Natural killer cell treated with Interleukin-12 subunit alpha and Interleukin-12 subunit beta and Interleukin-15 and Interleukin-18, amount 100 ng/mL, for 72 hours (primary cell): Measurements from ENCODE around the gene IER2. TPM values are rescaled to one million over a fixed set of nuclear protein-coding genes. Genes with fewer than 3 reads are reported as not detected.
A peak's percentile ranks its signal among the peaks of the same experiment; 100 is the strongest.

Experiments
- ATAC-seq, 2 donors: fragments of 150-1000 bp; cut with Tn5 transposase in 1 of 2; sonication (Bioruptor Pico), chemical (Tn5 transposase) in 1 of 2; 2 replicates each; pipeline ENCODE4 v1.10.0; 2021
- DNase-seq: peaks from one replicate; pipeline ENCODE4 v3.0.0; 2022; ENCODE audit warnings: low spot score
- H3K27ac Mint-ChIP-seq, 2 donors: 1 replicate in 1 of 2; 2 replicates in 1 of 2; pipeline ENCODE4 v1.8.0; 2022; ENCODE audit warnings: mixed read lengths in 2 of 2, mild to moderate bottlenecking in 1 of 2, moderate library complexity in 1 of 2
- H3K27me3 Mint-ChIP-seq, 2 donors: 1 replicate in 1 of 2; 2 replicates in 1 of 2; pipeline ENCODE4 v1.8.0; 2022; ENCODE audit warnings: mixed read lengths in 2 of 2
- H3K36me3 Mint-ChIP-seq: one replicate; pipeline ENCODE4 v1.8.0; 2022; ENCODE audit warnings: mixed read lengths
- H3K4me1 Mint-ChIP-seq, 2 donors: 1 replicate in 1 of 2; 2 replicates in 1 of 2; pipeline ENCODE4 v1.8.0; 2022; ENCODE audit warnings: low read depth in 2 of 2, mixed read lengths in 2 of 2, mild to moderate bottlenecking in 1 of 2
- H3K4me3 Mint-ChIP-seq: one replicate; pipeline ENCODE4 v1.8.0; 2022; ENCODE audit warnings: mixed read lengths
- H3K9me3 Mint-ChIP-seq: 2 replicates; pipeline ENCODE4 v1.8.0; 2022; ENCODE audit warnings: mixed read lengths
- total RNA-seq, 2 donors: library from RNA; stranded (reverse); gene quantifications; one replicate each; pipeline ENCODE4 v1.2.3, GENCODE V29; 2022

IER2 gene, protein sequence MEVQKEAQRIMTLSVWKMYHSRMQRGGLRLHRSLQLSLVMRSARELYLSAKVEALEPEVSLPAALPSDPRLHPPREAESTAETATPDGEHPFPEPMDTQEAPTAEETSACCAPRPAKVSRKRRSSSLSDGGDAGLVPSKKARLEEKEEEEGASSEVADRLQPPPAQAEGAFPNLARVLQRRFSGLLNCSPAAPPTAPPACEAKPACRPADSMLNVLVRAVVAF
- 100 to 1,000 TPM; 106 to 117 TPM for total RNA-seq

DNA sequence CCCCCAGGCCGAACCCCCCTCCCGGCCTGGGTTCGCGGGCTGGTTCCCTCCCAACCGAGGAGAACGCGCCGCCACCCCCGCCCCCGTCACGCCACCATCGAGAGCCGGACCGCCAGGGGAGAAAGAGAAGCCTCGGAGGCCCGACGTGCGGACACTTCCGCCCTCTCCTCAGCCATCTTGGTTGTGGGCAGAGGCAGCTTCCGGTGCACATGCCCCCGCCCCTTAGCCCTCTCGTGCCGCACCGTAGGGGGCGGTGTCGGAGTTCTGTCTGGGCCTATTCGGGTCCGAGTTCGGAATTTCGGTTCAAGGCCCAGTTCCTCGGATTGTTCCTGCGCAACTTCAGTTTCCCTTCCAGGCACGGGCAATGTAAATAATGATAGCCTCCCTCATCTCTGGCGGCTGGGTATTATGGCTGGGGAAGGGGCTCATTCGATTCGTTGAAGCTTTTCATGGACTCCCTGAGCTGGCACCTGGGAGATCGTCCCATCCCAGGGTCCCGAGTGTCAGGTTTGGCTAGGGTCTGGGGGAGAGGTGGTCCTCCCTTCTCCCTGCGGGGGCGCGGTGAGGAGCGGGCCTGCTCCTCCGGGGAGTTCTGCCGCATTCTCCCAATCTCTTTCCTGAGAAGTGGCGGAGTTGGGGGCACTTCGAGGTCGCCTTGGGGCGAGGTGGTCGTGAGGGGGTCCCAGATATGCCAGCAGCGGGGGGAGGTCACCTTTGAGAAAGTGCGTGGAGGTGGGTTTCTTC is at the start of gene IER2, which contains the start of gene STX10:
TSS of gene IER2 (plus strand) at position 225 of the 744 bp plus-strand sequence. CDS start 2,776 bp downstream, outside the sequence.
TSS of gene STX10 (minus strand) at position 189 of the 744 bp plus-strand sequence. CDS start 202 bp downstream, outside the sequence.
- peaks cover 15% of the 10 kb centered on the region for H3K36me3 Mint-ChIP-seq
- ATAC-seq (peak; percentile 70 to 76), DNase-seq (peak; percentile 96)
- no peaks in the 10 kb centered on the region for H3K27me3 Mint-ChIP-seq
- no peaks in the 10 kb centered on the region for H3K9me3 Mint-ChIP-seq
- H3K4me1 Mint-ChIP-seq = peaks cover 44 to 53% of the 10 kb centered on the region in 2 donors
- peak within 1 kb of the TSS; percentile 94 for H3K4me3 Mint-ChIP-seq
- H3K27ac Mint-ChIP-seq = peak within 1 kb of the TSS; percentile 93 to 98

DNA sequence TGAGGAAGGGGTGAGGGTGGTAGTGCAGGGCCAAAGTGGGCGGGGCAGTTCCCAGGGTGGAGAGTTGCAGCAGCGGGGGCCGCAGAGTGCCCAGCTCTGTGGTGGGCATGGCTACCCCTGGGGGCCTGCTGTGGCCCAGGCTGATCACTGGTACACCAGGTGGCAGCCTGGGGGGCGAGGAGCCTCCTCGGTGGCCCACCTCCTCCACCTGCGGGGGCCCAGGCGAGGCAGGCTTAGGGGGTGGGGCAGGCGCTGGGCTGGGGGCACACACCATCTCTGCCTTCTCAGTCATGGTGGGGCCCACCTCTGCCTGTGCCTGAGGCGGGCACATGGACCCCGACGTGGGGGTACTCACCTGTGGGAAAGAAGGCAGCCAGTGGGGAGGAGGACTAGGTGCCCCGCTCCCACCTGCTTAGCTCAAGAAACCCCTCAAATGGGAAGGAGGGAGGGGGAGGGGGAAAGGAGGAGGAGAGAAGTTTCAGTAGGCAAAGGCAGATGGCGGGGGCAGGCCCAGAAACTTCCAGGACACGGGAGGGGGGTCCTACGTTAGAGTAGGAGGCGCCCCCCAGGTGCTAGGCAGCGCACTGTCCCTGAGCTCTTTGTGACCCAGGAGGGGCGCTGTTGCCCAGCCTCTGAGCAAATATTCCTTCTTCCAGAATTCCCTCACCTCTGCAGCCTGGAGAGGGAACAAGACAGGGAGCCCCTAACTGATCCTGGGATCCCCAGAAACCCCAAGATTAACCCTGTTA is 49.2 kb upstream of the IER2 start:
- Mint-ChIP-seq H3K27ac (peak overlapping the region in 1 of 2 donors; percentile 26), H3K9me3 (peaks cover 5% of the 10 kb centered on the region), H3K4me3 (peak overlapping the region; percentile 38), H3K27me3 (peaks cover 5 to 9% of the 10 kb centered on the region in 2 donors), H3K4me1 (peaks cover 32 to 35% of the 10 kb centered on the region in 2 donors), H3K36me3 (peaks cover 6% of the 10 kb centered on the region)
- DNase-seq (no peak), ATAC-seq (no peak)

DNA sequence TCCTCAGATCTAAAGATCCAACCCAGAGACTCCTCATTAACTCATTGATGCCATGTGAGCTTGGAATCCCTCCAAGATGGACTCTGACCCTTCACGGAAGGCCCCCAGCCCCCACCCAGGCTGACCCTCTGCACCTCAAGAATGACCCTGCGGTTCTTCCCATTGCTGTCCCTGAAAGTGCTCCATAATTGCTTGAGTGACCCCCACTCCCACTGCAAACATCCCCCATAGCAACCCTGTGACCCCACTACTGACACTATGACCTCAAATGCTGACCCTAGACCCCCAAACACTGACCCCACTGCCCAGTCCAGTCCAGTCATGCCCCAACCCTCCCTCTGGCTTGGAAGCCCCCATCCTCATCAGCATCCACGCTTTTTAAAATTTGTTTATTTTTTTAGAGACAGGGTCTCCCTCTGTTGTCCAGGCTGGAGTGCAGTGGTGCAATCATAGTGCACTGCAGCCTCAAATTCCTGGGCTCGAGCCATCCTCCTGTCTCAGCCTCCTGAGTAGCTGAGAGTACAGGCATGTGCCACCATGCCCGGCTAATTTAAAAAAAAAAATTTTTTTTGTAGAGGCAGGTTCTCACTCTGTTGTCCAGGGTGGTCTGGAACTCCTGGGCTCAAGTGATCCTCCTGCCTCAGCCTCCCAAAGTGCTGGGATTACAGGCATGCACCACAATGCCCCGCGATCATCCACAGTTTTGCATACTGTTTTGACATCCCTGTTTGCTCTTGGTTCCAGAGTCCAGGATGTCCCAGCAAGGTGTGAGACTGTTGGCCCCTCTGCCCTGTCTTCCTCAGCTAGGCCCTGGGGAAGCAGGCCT is 48.4 kb upstream of the IER2 start:
- Mint-ChIP-seq H3K27me3 (peaks cover 2 to 4% of the 10 kb centered on the region in 2 donors), H3K4me3 (peak overlapping the region; percentile 38), H3K9me3 (peaks cover 5% of the 10 kb centered on the region), H3K4me1 (peaks cover 28 to 32% of the 10 kb centered on the region in 2 donors), H3K36me3 (peaks cover 6% of the 10 kb centered on the region), H3K27ac (peak overlapping the region in 1 of 2 donors; percentile 26)
- no peak for DNase-seq
- ATAC-seq = no peak

DNA sequence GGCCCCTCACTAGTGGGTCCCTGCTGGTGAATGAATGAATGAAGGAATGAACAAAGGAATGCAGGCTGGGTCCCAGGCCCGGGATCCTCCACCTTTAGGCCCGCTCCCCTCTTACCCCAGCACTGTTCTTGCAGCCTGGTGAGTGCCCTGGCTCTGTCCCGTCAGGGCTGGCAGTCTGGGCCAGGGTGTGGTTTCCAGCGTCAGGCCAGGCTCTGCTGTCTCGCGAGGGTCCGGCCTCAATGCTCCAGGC is 47.9 kb upstream of the IER2 start:
- peak overlapping the region; percentile 36 for H3K4me3 Mint-ChIP-seq
- H3K27ac Mint-ChIP-seq = no peak overlapping the region
- peaks cover 6% of the 10 kb centered on the region for H3K36me3 Mint-ChIP-seq
- peaks cover 28 to 32% of the 10 kb centered on the region in 2 donors for H3K4me1 Mint-ChIP-seq
- peaks cover 2 to 4% of the 10 kb centered on the region in 2 donors for H3K27me3 Mint-ChIP-seq
- DNase-seq (no peak), ATAC-seq (no peak)
- H3K9me3 Mint-ChIP-seq = peaks cover 5% of the 10 kb centered on the region

DNA sequence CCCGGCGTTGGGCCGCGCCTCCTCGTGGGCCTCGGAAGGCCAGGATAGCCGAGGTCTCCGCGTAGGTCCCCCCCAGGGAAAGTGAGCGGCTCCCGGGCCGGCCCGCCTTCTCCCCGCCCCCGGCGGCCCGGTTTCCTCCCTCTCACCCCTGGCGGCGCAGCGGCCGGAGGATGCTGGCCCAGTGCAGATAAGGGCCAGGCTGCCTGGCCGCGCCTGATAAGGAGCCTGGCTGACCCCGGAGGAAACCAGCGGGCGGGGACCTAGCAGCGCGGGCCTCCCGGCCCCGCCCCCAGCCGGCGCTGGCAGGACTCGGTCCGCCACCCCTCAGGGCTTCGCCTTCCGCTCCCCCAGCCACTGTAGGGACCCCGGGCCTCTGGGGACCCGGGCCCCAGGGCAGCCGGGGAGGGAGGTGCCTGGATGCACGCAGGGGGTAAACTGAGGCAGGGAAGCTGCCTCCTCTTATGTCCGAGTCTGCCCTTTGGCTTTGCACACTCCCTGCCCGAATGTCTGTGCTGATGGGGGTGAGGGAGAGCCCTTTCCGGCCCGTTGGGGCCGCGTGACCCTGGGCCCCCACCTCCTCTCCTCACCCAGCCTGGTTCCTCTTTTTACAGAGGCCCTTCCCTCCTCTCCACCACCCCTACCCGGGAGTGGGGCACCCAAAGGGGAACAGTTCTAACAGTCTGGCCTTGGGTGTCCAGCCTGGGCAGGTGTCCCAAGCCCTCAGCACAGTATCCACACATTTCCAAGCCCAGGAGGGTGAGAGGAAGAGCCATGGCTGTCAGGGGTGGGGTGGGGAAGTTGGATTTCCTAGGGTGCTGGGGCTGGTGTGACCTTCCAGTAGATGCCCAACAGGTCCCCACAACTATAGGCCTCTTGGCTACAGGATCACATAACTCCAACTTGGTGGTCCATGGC is 47.3 kb upstream of the IER2 start, which contains the start of gene LYL1:
TSS of gene LYL1 (minus strand) at position 193 of the 915 bp plus-strand sequence. CDS start 1,687 bp downstream, outside the sequence.
- DNase-seq (no peak), ATAC-seq (peak in 1 of 2 donors; percentile 49)
- H3K36me3 Mint-ChIP-seq = peaks cover 6% of the 10 kb centered on the region
- H3K27ac Mint-ChIP-seq = peak within 1 kb of the TSS in 1 of 2 donors; percentile 26
- H3K27me3 Mint-ChIP-seq = peaks cover 2 to 4% of the 10 kb centered on the region in 2 donors
- peaks cover 28 to 31% of the 10 kb centered on the region in 2 donors for H3K4me1 Mint-ChIP-seq
- H3K4me3 Mint-ChIP-seq = peak within 1 kb of the TSS; percentile 50
- H3K9me3 Mint-ChIP-seq = peaks cover 5% of the 10 kb centered on the region

DNA sequence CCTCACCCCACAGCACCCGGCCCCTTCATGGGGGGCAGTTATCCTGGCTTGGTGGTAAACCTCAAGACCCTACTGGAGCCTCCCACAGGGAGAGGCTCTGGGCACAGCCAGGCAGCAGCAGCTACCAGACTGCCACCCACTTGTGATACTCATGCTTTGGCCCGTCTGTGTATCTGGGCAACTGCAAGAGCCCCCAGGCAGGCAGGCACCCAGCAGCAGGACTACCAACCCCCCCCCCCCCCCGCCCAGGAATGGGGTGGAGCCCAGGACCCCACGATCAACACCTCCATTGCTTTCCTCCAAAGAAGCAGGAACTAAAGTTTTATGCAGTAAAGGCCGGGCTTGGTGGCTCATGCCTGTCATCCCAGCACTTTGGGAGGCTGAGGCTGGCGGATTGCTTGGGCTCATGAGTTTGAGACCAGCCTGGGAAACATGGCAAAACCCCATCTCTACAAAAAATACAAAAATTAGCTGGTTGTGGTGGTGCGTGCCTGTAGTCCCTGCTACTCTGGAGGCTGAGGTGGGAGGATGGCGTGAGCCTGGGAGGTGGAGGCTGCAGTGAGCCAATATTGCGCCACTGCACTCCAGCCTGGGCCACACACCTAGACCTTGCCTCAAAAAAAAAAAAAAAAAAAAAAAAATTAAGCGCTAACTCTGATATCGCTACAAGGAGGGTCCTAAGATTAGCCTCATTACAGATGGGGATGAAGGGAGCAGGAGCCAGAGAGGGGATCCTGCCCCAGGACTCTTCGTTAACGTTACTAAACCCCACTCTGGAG is 46.4 kb upstream of the IER2 start:
- Mint-ChIP-seq H3K9me3 (peaks cover 5% of the 10 kb centered on the region), H3K4me1 (peaks cover 23 to 25% of the 10 kb centered on the region in 2 donors), H3K36me3 (peaks cover 6% of the 10 kb centered on the region), H3K4me3 (peak overlapping the region; percentile 81), H3K27ac (peak overlapping the region in 1 of 2 donors; percentile 69), H3K27me3 (peaks cover 2% of the 10 kb centered on the region in 2 donors)
- DNase-seq = no peak
- no peak for ATAC-seq

DNA sequence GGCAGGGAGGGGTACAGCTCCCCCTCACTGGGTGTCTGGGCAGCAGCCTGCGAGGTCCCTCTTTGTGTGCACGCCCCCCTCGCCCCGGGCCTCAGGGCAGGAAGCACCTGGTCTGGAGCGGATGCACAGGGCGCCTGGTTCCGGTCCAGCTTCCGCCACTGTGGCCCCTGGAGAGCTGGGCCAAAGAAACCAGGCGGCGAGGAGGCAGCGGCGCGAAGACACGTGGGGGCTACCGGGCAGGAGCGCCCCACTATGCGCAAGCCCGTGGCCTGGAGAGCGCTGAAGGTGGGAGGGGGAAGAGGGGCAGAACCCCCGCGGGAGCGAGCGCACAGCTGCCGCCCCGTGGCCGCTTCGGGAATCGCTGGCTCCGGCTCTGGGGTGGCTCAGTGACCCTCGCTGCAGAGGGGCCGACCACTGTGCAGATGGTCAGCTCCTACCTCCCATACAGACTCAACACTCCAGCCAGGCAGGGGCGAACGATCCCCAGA is 45.8 kb upstream of the IER2 start:
- H3K27ac Mint-ChIP-seq = peak overlapping the region; percentile 69 to 89
- H3K27me3 Mint-ChIP-seq = no peaks in the 10 kb centered on the region
- H3K4me1 Mint-ChIP-seq = peaks cover 18 to 22% of the 10 kb centered on the region in 2 donors
- peaks cover 5% of the 10 kb centered on the region for H3K9me3 Mint-ChIP-seq
- ATAC-seq (peak; percentile 42 to 73), DNase-seq (peak; percentile 81)
- H3K4me3 Mint-ChIP-seq = peak overlapping the region; percentile 81
- peaks cover 6% of the 10 kb centered on the region for H3K36me3 Mint-ChIP-seq

DNA sequence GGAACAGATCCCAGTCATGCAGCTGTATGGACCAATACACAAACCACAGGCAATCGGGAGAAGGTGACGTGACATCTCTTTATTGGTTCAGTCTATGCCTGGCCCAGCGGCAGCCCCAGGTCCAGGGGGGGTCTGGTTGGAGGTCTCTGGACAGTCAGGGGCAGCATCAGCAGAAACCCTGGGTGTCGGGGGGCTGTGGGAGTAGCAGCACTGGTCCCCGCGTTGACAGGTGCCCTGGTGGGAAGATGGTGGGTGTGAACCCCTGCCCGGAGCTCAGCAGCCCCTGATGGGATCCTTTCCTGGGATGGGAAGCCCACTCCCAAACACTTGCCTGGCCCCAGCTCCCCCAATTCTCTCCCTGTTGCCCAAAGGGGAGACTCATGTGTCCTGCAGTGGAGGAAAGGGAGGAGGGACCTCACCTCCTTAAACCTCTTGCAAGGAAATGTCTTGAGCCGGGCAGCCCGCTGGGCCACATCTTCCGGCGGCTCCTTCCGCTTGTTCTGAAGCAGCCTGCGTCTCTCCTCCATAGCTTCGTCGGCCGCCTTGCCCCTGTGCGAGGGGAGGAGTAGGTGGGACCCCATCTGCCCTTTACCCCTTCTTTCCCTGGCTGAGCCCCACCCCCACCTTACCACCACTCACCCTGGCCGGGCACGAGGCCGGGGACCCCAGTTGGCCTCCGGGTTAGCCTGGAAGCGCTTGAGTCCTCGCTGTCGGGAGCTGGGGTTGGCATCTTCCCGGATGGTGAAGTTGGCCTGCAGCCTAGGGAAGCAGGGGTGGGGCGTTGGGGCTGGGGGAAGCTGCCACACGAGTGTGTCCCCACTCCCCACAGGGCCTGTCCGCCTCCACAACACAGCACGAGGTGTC is 45.1 kb upstream of the IER2 start:
- Mint-ChIP-seq H3K9me3 (peaks cover 2% of the 10 kb centered on the region), H3K4me3 (peak overlapping the region; percentile 81), H3K27me3 (no peaks in the 10 kb centered on the region), H3K4me1 (peaks cover 13 to 17% of the 10 kb centered on the region in 2 donors), H3K36me3 (peaks cover 2% of the 10 kb centered on the region), H3K27ac (peak overlapping the region; percentile 69 to 89)
- no peak for DNase-seq
- peak; percentile 53 to 58 for ATAC-seq

DNA sequence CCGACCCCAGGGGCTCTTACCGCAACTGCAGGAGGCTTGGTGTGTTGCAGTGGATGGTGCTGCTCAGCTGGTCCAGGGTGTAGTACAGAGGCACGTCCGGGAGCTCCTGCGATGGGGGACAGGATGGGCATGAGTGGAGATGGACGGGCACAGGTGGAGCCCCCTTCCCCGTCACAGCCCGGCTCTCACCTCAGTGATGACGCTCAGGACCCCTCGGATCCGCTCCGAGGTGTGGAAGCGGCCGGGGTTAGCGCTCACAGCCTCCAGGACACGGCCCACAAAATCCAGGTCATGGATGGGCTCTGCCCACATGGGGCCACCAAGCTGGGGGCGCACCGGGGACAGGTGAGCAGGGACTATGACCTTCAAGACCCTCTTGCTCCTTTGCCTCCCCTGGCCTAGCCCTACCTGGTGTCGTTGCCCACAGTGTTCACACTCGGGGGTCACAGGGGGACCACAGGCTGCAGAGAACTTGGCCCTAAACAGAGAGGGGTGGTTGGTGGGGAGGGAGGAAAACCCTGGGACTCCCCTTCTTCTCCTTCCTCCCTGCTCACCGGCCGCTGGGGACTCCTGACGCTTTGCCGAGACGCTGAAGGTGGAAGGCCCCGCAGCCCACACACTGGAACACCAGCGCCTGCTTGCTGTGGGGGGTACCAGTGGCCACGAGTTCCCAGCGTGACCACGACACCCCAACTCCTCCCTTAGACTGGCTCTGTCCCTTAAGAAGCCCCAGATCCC is 40.7 kb upstream of the IER2 start:
- Mint-ChIP-seq H3K9me3 (no peaks in the 10 kb centered on the region), H3K4me1 (peaks cover 3 to 4% of the 10 kb centered on the region in 2 donors), H3K36me3 (no peaks in the 10 kb centered on the region)

DNA sequence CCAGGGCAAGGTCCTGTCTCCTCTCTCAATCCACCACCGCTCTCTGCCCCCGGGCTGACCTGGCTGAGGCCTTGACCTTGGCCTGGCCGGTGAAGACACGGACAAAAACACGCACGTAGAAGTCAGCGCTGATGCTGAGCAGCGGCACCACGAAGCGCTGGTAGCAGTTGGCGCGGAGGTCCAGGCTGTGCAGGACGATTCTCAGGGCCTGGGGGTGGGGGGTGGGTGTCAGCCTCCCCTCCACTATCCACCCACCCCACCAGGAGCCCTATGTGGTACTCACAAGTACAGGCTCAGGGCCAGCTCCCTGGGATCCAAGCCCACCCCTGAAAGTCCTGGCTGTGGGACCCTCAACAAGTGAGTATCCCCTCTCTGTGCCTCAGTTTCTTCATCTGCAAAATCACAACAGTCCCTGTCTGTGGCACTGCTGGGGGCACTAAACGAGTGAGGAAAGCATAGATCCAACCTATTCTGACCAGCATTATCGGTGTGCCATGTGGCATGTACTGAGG is 40.1 kb upstream of the IER2 start:
- Mint-ChIP-seq H3K4me3 (no peak overlapping the region), H3K36me3 (no peaks in the 10 kb centered on the region)

More for the DNA sequence above, 40.7 kb upstream of the IER2 start:
- Mint-ChIP-seq H3K4me3 (no peak overlapping the region), H3K27ac (no peak overlapping the region), H3K27me3 (no peaks in the 10 kb centered on the region)
- DNase-seq (no peak), ATAC-seq (no peak)

More for the DNA sequence above, 40.1 kb upstream of the IER2 start:
- no peak overlapping the region for H3K27ac Mint-ChIP-seq
- ATAC-seq (no peak), DNase-seq (peak; percentile 59)
- no peaks in the 10 kb centered on the region for H3K9me3 Mint-ChIP-seq
- no peaks in the 10 kb centered on the region for H3K4me1 Mint-ChIP-seq
- H3K27me3 Mint-ChIP-seq = no peaks in the 10 kb centered on the region
